Vagina (tissue), 2 donors: ENCODE measurements around the gene CAMK2A. TPM values are rescaled to one million over a fixed set of nuclear protein-coding genes. Genes with fewer than 3 reads are reported as not detected.

Source experiments
- DNase-seq, 2 donors: peaks; one replicate each; pipeline ENCODE4 v3.0.0-alpha.2; 2017; ENCODE audit errors: extremely low spot score in 2 of 2
- H3K27ac ChIP-seq: fragments of 200-600 bp; sonication (generic); one replicate; pipeline ENCODE4 v1.5.1; 2019
- H3K27me3 ChIP-seq: fragments of 200-600 bp; sonication (generic); one replicate; pipeline ENCODE4 v1.5.1; 2019
- H3K36me3 ChIP-seq, 2 donors: fragments of 200-600 bp; sonication (generic); one replicate each; pipeline ENCODE4 v1.5.1; 2017 to 2019
- H3K4me1 ChIP-seq: fragments of 200-600 bp; sonication (generic); one replicate; pipeline ENCODE4 v1.5.1; 2019
- H3K4me3 ChIP-seq, 2 donors: fragments of 200-600 bp; sonication (generic); 1 replicate in 1 of 2; 2 replicates in 1 of 2; pipeline ENCODE4 v1.5.1; 2016 to 2019
- H3K9me3 ChIP-seq: fragments of 200-600 bp; sonication (generic); one replicate; pipeline ENCODE4 v1.5.1; 2019
- POLR2A ChIP-seq, 2 donors: fragments of 450-650 bp; IDR thresholded peaks; one replicate each; pipeline ENCODE4 v1.6.1; 2017; ENCODE audit warnings: antibody characterized with exemption in 2 of 2, mild to moderate bottlenecking in 2 of 2, moderate library complexity in 2 of 2
- POLR2AphosphoS5 ChIP-seq, 2 donors: sonication (generic); formaldehyde crosslinking; IDR thresholded peaks; one replicate each; pipeline ENCODE4 v1.9.0; 2017; ENCODE audit warnings: antibody characterized with exemption in 2 of 2, mild to moderate bottlenecking in 2 of 2, low read depth in 1 of 2; ENCODE audit not compliant: insufficient read depth in 1 of 2
- intact Hi-C: fragments of 100-400 bp; cut with DNase I; formaldehyde crosslinking; loops from one replicate; pipeline ENCODE4 v1.15.1; 2023
- total RNA-seq: library from RNA; depleted of rRNA; stranded (reverse); fragments of >200 nt; gene quantifications from one replicate; pipeline ENCODE4 v1.2.3, GENCODE V29; 2016
- TF ChIP-seq, protein P1 (sequence below), 3 experiments: fragments of 450-650 bp in 2 of 3; fragments of 200-600 bp in 1 of 3; sonication (generic) in 1 of 3; IDR thresholded peaks; one replicate each; pipeline ENCODE4 v1.5.1; 2017 to 2019; ENCODE audit warnings: antibody characterized with exemption in 3 of 3, mild to moderate bottlenecking in 2 of 3, moderate library complexity in 2 of 3

Gene CAMK2A
- total RNA-seq, 1 donor from 2014 or later = 0.49 TPM

DNA sequence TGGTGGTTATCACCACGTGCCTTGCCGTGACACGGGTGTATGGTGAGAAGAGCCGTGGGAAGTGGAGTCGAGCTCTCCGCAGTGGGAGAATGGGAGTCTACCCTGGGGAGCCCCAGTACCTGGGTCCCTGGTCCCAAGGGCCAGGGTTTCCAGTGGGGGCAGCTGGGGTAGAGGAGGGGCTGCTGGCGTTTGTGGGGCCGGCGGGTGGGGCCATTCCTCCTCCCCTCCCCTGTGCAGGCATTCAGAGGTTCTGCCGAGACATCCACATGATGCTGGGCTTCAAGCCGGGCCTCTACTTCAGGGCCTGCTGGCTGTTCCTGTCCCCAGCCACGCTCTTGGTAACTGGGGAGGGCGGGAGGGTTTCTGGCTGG is 85.0 kb downstream of the CAMK2A start:
- TF ChIP-seq POLR2A (IDR thresholded peaks at IDR 0.05) = no peak
- TF ChIP-seq, protein P1, sequence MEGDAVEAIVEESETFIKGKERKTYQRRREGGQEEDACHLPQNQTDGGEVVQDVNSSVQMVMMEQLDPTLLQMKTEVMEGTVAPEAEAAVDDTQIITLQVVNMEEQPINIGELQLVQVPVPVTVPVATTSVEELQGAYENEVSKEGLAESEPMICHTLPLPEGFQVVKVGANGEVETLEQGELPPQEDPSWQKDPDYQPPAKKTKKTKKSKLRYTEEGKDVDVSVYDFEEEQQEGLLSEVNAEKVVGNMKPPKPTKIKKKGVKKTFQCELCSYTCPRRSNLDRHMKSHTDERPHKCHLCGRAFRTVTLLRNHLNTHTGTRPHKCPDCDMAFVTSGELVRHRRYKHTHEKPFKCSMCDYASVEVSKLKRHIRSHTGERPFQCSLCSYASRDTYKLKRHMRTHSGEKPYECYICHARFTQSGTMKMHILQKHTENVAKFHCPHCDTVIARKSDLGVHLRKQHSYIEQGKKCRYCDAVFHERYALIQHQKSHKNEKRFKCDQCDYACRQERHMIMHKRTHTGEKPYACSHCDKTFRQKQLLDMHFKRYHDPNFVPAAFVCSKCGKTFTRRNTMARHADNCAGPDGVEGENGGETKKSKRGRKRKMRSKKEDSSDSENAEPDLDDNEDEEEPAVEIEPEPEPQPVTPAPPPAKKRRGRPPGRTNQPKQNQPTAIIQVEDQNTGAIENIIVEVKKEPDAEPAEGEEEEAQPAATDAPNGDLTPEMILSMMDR (IDR thresholded peaks at IDR 0.05) = no peak
- no peak for TF ChIP-seq POLR2AphosphoS5 (IDR thresholded peaks at IDR 0.05; ENCODE audit: insufficient read depth in 1 of 2, low read depth in 1 of 2)
- Histone ChIP-seq H3K4me1 (peaks cover 11% of the 10 kb centered on the region), H3K27me3 (no peaks in the 10 kb centered on the region), H3K4me3 (no peak overlapping the region), H3K27ac (no peak overlapping the region), H3K9me3 (no peaks in the 10 kb centered on the region), H3K36me3 (no peaks in the 10 kb centered on the region)
- DNase-seq = no peak
- intact Hi-C loops = no loop called here

DNA sequence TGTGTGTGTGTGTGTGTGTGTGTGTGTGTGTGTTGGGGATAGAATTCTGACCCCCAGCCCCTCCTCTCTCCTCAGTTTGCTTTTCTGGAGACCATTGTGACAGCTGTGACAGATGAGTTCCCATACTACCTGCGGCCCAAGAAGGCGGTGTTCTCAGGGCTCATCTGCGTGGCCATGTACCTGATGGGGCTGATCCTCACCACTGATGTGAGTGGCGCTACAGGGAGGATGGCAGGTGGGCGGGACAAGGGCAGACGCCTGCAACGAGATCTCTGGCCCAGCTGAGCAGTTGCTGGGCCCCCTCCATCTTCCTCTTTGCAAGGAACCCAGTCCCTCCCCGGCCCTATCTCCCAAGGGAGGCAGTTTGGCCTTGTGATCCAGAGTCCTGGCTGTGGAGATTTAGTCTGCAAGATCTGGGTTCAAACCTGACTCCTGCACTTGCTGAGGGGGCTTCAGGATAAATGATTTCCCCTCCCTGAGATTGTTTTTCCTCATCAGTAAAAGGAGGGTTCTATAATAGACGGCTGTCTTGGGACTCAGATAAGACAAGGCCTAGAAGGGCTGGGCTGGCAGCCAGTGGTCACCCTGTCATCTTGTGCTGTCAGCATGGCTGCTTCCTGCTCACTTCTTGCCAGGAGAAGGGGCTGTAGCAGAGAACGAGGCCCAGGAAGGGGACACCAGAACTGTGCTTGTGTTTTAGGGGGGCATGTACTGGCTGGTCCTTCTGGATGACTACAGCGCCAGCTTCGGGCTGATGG is 85.6 kb downstream of the CAMK2A start:
- no peak overlapping the region for H3K27ac ChIP-seq
- no peaks in the 10 kb centered on the region for H3K36me3 ChIP-seq
- no peaks in the 10 kb centered on the region for H3K27me3 ChIP-seq
- TF ChIP-seq POLR2AphosphoS5 (IDR thresholded peaks at IDR 0.05; ENCODE audit: insufficient read depth in 1 of 2, low read depth in 1 of 2) (no peak), POLR2A (IDR thresholded peaks at IDR 0.05) (no peak)
- TF ChIP-seq, protein P1 (IDR thresholded peaks at IDR 0.05) = no peak
- intact Hi-C loops = no loop called here
- no peak overlapping the region for H3K4me3 ChIP-seq
- no peaks in the 10 kb centered on the region for H3K9me3 ChIP-seq
- DNase-seq = no peak
- H3K4me1 ChIP-seq = peaks cover 6% of the 10 kb centered on the region

DNA sequence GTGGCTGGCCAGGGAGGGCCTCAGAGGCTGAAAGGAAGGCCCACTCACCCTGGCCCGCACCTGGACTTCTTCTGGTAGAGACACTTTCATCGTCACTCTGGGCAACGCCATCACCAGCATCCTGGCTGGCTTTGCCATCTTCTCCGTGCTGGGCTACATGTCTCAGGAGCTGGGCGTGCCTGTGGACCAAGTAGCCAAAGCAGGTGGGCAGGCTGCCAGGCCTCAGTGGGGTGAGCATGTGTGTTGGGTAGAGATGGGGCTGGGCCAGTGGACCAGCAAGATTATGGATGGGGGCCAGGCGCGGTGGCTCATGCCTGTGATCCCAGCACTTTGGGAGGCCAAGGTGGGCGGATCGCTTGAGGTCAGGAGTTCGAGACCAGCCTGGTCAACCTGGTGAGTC is 87.1 kb downstream of the CAMK2A start:
- Histone ChIP-seq H3K36me3 (no peaks in the 10 kb centered on the region), H3K27ac (no peak overlapping the region), H3K4me3 (no peak overlapping the region), H3K4me1 (no peaks in the 10 kb centered on the region), H3K27me3 (no peaks in the 10 kb centered on the region), H3K9me3 (no peaks in the 10 kb centered on the region)
- intact Hi-C loops = no loop called here
- no peak for TF ChIP-seq POLR2A (IDR thresholded peaks at IDR 0.05)
- TF ChIP-seq POLR2AphosphoS5 (IDR thresholded peaks at IDR 0.05; ENCODE audit: insufficient read depth in 1 of 2, low read depth in 1 of 2) = no peak
- no peak for DNase-seq

DNA sequence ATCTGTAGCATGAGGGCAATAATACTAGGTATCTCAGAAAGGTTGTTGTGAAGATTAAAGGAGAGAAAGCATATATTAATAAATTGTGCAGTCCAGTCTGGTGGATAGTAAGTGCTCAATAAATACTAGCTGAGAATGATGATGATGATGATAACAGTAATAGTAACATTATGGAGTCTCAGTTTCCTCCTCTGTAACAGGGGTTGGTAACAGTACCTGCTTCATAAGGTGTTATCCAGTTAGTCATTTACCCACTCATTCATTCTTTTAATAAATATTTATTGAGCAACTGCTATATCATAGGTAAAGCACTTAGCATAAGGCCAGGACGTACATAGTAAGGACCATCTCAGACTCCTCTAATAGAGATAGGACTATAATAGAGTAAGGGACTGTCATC is 92.1 kb downstream of the CAMK2A start:
- Histone ChIP-seq H3K4me1 (no peaks in the 10 kb centered on the region), H3K4me3 (no peak overlapping the region), H3K27me3 (no peaks in the 10 kb centered on the region), H3K36me3 (no peaks in the 10 kb centered on the region), H3K27ac (no peak overlapping the region), H3K9me3 (no peaks in the 10 kb centered on the region)
- TF ChIP-seq POLR2A (IDR thresholded peaks at IDR 0.05) (no peak), POLR2AphosphoS5 (IDR thresholded peaks at IDR 0.05; ENCODE audit: insufficient read depth in 1 of 2, low read depth in 1 of 2) (no peak)
- no peak for DNase-seq
- intact Hi-C loops = no loop called here

DNA sequence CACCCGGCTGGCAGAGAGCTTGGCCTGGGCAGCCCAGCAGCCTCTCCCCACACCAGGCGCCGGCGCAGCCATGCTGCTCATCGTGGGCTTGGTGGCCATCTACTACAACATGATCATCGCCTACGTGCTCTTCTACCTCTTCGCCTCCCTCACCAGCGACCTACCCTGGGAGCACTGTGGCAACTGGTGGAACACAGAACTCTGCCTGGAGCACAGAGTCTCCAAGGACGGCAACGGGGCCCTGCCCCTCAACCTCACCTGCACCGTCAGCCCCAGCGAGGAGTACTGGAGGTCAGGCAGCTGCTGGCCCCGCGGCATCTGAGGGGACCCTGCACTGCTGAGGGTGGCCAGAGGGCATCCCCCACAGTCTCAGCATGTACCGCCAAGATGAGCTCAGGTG is 92.6 kb downstream of the CAMK2A start:
- Histone ChIP-seq H3K27ac (no peak overlapping the region), H3K9me3 (no peaks in the 10 kb centered on the region), H3K4me3 (no peak overlapping the region), H3K27me3 (no peaks in the 10 kb centered on the region), H3K36me3 (no peaks in the 10 kb centered on the region), H3K4me1 (no peaks in the 10 kb centered on the region)
- TF ChIP-seq, protein P1 (IDR thresholded peaks at IDR 0.05) = no peak
- TF ChIP-seq POLR2A (IDR thresholded peaks at IDR 0.05) (no peak), POLR2AphosphoS5 (IDR thresholded peaks at IDR 0.05; ENCODE audit: insufficient read depth in 1 of 2, low read depth in 1 of 2) (no peak)
- intact Hi-C loops = no loop called here
- DNase-seq = no peak

DNA sequence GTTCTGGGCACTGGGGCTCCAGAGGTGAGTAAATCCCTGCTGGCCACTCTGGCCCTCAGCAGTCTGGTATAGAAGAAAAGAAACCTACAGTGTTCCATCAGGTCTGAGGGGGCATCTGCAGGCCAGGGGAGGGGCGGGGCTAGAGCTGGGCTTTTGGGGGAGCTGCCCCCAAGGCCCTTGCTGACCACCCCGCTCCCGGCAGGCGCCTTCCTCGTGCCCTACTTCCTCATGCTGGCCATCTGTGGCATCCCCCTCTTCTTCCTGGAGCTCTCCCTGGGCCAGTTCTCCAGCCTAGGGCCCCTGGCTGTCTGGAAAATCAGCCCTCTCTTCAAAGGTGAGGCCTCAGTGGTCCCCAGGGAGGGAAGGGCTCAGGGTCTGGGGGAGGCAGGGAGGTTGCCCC is 93.1 kb downstream of the CAMK2A start:
- Histone ChIP-seq H3K36me3 (no peaks in the 10 kb centered on the region), H3K4me1 (no peaks in the 10 kb centered on the region), H3K27ac (no peak overlapping the region), H3K27me3 (no peaks in the 10 kb centered on the region), H3K9me3 (no peaks in the 10 kb centered on the region), H3K4me3 (no peak overlapping the region)
- TF ChIP-seq POLR2AphosphoS5 (IDR thresholded peaks at IDR 0.05; ENCODE audit: insufficient read depth in 1 of 2, low read depth in 1 of 2) = no peak
- TF ChIP-seq, protein P1 (IDR thresholded peaks at IDR 0.05) = no peak
- no peak for TF ChIP-seq POLR2A (IDR thresholded peaks at IDR 0.05)
- intact Hi-C loops = no loop called here
- no peak for DNase-seq
